Measurements from ENCODE around the gene DEDD2. TPM values are rescaled to one million over a fixed set of nuclear protein-coding genes. Genes with fewer than 3 reads are reported as not detected.
"Not testable (repeated sequence)": the region's sequence is repeated elsewhere in the genome, so short reads cannot be mapped to it uniquely, and the experiment has no call there.

DEDD2 gene
- total RNA-seq (2014; rRNA removed; shearing (Covaris generic)), result 58.0 and 63.6 TPM in 2 replicates

DNA sequence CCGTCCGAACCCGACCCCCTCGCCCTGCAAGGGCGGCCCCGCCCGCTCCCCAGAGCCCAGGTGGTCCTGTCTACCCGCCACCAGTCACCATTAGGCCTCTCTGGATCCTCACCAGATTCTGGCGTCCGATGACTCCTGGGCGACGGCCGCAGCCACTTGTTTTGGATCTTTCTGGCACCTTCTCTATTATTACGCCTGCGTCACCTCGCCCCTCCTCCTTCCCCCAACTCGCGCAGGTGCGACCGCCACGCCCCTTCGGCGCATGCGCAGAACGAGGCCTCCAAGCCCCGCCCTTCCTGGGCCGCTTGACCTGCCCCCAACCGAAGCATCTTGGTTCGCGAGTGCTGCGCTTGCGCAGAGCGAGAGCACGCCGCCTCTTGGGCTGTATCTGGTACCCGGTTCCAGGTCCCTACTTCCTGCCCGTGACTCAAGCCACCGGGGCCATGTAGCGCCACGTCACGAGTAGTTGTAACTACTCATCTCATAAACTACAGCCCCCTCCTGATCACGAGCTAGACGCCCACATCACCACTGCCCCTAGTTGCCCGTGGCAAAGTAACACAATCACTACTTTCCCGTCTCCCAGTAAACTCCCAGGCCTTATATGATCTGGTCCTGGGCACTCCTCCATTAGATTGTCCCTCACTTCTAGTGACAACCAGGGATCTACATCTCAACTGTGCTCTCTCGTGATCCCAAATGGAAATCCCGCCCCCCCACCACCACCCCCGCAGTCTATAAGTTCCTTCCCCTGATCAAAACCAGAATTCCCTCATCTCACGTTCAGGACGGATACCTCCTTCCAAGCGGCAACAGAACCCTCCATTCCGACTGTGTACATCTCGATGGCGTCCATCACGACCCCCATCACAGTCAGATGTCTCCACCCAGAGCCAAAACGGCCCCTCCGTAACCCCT is at the start of gene DEDD2:
TSS of gene DEDD2 (minus strand) at position 158 of the 918 bp plus-strand sequence. CDS start 670 bp downstream, outside the sequence.
- H3K36me3 ChIP-seq (replicated peaks; ENCODE audit: control insufficient read depth, insufficient read depth, low read length), result peaks cover 8% of the 10 kb centered on the region
- peak; percentile 98 for DNase-seq
- no peaks in the 10 kb centered on the region for H3K27me3 ChIP-seq (ENCODE audit: control insufficient read depth, insufficient read depth, low read length)
- H3K4me3 ChIP-seq (ENCODE audit: insufficient read depth, low read depth, low read length), result peak within 1 kb of the TSS; percentile 90

DNA sequence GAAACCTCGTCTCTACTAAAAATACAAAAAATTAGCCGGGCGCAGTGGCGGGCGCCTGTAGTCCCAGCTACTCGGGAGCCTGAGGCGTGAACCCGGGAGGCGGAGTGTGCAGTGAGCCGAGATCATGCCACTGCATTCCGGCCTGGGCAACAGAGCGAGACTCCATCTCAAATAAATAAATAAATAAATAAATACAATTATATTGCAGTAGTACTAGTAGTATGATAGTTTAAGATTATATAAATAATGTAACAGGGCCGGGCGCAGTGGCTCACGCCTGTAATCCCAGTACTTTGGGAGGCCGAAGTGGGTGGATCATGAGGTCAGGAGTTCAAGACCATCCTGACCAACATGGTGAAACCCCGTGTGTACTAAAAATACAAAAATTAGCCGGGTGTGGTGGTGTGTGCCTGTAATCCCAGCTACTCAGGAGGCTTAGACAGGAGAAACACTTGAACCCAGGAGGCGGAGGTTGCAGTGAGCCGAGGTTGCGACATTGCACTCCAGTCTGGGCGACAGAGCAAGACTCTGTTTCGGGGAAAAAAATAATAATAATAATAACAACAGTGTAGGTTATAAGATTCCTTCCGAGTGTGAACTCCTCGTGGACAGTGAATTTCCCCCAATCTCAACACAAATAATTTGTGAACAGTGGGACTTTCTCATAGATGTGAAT is 49.6 kb upstream of the DEDD2 start:
- H3K27me3 ChIP-seq (ENCODE audit: control insufficient read depth, insufficient read depth, low read length); DNase-seq; H3K36me3 ChIP-seq (replicated peaks; ENCODE audit: control insufficient read depth, insufficient read depth, low read length); H3K4me3 ChIP-seq (ENCODE audit: insufficient read depth, low read depth, low read length): not testable (repeated sequence)

DNA sequence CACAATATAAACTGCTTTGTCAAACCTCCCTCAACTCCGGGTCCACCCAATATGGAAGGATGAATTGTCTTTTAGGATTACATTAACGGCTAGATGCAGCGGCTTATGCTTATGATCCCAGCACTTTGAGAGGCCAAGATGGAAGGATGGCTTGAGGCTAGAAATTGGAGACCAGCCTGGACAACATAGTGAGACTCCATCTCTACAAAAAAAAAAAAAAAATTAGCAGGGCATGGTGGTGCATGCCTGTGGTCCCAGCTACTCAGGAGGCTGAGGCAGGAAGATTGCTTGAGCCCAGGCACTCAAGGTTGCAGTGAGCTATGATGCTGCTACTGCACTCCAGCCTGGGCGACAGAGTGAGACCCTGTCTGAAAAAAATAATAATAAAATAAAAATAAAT is 48.6 kb upstream of the DEDD2 start:
- not testable (repeated sequence) for H3K4me3 ChIP-seq (ENCODE audit: insufficient read depth, low read depth, low read length); DNase-seq; H3K36me3 ChIP-seq (replicated peaks; ENCODE audit: control insufficient read depth, insufficient read depth, low read length); H3K27me3 ChIP-seq (ENCODE audit: control insufficient read depth, insufficient read depth, low read length)

- no peak overlapping the region for H3K4me3 ChIP-seq (ENCODE audit: insufficient read depth, low read depth, low read length)
Measured at GRCh38 chr19:42261763-42262162, 44.3 kb upstream of the DEDD2 start.

DNA sequence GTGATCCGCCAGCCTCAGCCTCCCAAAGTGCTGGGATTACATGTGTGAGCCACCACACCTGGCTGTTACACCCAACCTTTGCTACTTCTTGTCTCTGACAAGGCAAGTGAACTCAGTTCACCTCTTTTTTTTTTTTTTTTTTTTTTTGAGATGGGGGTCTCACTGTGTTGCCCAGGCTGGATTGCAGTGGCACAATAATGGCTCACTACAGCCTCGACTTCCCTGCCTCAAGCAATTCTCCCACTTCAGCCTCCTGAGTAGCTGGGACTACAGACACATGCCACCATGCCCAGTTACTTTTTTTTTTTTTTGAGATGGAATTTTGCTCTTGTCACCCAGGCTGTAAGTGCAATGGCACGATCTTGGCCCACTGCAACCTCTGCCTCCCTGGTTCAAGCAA is 40.4 kb upstream of the DEDD2 start:
- DNase-seq; H3K27me3 ChIP-seq (ENCODE audit: control insufficient read depth, insufficient read depth, low read length); H3K4me3 ChIP-seq (ENCODE audit: insufficient read depth, low read depth, low read length); H3K36me3 ChIP-seq (replicated peaks; ENCODE audit: control insufficient read depth, insufficient read depth, low read length): not testable (repeated sequence)

More at GRCh38 chr19:42261763-42262162, 44.3 kb upstream of the DEDD2 start:
- H3K36me3 ChIP-seq (replicated peaks; ENCODE audit: control insufficient read depth, insufficient read depth, low read length), result no peaks in the 10 kb centered on the region
- H3K27me3 ChIP-seq (ENCODE audit: control insufficient read depth, insufficient read depth, low read length), result no peaks in the 10 kb centered on the region; the same call in 1 of the 2 replicates
- DNase-seq, result no peak

- peak; percentile 81 for DNase-seq
- Histone ChIP-seq H3K27me3 (ENCODE audit: control insufficient read depth, insufficient read depth, low read length) (no peaks in the 10 kb centered on the region; the same call in 1 of the 2 replicates), H3K4me3 (ENCODE audit: insufficient read depth, low read depth, low read length) (peak overlapping the region; percentile 51), H3K36me3 (replicated peaks; ENCODE audit: control insufficient read depth, insufficient read depth, low read length) (no peaks in the 10 kb centered on the region)
Measured at GRCh38 chr19:42255766-42256745, 38.6 kb upstream of the DEDD2 start.

GRCh38 chr19:42254850-42255765 is 37.6 kb upstream of the DEDD2 start, which contains the start of gene ERF:
Gene ERF, minus strand, starts transcription at chr19:42255128. Its CDS starts 129 bp downstream, at chr19:42254999.
- Histone ChIP-seq H3K27me3 (ENCODE audit: control insufficient read depth, insufficient read depth, low read length) (no peaks in the 10 kb centered on the region; the same call in 1 of the 2 replicates), H3K4me3 (ENCODE audit: insufficient read depth, low read depth, low read length) (peak within 1 kb of the TSS; percentile 99), H3K36me3 (replicated peaks; ENCODE audit: control insufficient read depth, insufficient read depth, low read length) (no peaks in the 10 kb centered on the region)
- peak; percentile 98 for DNase-seq

DNA sequence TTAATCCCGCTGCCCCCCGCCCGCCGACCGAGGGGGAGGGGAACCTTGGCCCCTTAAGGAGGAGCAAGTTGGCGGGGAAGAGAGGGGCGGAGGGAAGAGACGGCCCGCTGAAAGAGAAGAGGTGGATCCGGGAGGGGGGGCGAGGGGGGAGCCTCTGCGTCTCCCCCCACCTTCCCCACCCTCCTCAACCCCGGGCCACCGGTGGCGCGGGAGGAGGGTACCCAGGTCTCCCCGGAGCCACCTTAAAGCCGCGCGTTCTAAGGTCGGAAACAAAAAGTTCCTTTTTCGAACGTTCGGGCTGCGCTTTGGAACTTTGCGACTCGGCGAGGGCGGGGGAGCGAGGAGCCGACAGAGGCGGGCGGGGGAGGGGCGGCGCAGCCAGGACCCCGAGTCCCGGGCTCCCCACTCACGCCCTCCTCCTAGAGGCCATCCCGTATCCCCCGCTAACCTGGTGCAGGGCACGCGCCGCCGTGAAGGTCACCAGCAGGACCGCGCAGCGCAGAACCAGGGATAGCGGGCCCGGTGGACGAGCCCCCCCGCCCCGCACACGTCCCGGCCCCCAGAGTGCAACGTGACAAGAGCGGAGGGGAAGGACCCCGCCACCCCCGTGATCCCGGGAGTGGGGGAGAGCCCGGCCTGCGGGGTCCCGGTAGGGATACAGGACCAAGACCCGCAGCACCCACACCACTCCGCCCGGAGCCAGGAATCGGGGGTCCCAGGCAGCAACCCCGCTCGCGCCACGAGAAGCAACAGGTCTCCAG is 36.8 kb upstream of the DEDD2 start:
- peaks cover 3% of the 10 kb centered on the region for H3K36me3 ChIP-seq (replicated peaks; ENCODE audit: control insufficient read depth, insufficient read depth, low read length)
- peak; percentile 94 for DNase-seq
- peak overlapping the region; percentile 99 for H3K4me3 ChIP-seq (ENCODE audit: insufficient read depth, low read depth, low read length)
- H3K27me3 ChIP-seq (ENCODE audit: control insufficient read depth, insufficient read depth, low read length), result no peaks in the 10 kb centered on the region; the same call in 1 of the 2 replicates

- Histone ChIP-seq H3K27me3 (ENCODE audit: control insufficient read depth, insufficient read depth, low read length) (no peaks in the 10 kb centered on the region; the same call in 1 of the 2 replicates), H3K4me3 (ENCODE audit: insufficient read depth, low read depth, low read length) (peak overlapping the region; percentile 99), H3K36me3 (replicated peaks; ENCODE audit: control insufficient read depth, insufficient read depth, low read length) (peaks cover 3% of the 10 kb centered on the region)
- peak; percentile 96 for DNase-seq
Measured at GRCh38 chr19:42253245-42254088, 36.0 kb upstream of the DEDD2 start.

DNA sequence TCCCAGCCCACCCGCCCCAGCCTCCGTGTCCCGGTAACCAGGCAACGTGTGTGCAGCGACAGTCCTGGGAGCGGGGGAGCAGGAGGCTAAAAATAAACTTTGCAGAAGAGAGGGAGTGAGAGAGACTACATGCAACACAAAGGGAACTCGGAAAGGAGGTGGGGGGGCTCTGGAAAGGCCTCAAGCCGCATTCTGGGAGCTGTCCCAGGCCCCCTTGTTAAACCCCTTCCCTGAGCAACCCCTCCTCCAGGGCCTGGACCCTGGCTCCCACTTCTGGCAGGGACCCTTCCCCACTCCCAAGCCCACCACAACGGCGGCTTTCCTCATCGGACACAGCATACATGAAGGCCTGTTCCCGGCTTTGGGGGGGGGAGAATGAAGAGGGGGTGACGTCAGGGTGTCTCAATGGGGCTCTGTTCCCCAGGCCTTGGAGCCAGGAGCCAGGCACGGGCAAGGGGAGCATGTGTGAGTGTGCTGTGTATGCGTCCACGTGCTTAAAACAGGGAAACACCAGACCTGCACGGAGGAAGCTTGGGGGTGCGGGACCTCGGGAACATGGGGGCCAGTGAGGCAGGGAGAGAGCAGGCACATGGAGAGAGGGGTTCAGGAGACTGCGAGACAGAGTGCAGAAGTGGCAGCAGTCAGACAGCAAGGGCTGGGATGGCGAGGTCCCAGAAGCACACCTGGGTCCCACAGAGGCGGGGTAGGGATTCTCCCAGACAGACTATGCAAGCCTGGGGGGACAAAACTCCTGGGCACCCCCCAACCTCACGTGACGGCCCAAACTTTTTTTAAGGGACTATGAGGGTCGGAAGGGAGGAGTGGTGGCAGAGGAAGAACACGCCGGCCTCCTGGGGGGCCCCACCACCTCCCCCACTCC is 35.1 kb upstream of the DEDD2 start:
- peak; percentile 70 for DNase-seq
- H3K4me3 ChIP-seq (ENCODE audit: insufficient read depth, low read depth, low read length), result peak overlapping the region; percentile 80
- peaks cover 3% of the 10 kb centered on the region for H3K36me3 ChIP-seq (replicated peaks; ENCODE audit: control insufficient read depth, insufficient read depth, low read length)
- H3K27me3 ChIP-seq (ENCODE audit: control insufficient read depth, insufficient read depth, low read length), result no peaks in the 10 kb centered on the region; the same call in 1 of the 2 replicates

All from H7 (cell line).